WERI-Rb-1 (cell line): ENCODE data around the gene DYNC1LI2.

Experiments
- DNase-seq: peaks from one replicate; pipeline ENCODE4 v3.0.0-alpha.2; 2020
- H3K27ac ChIP-seq: fragments of 250-450 bp; sonication (Bioruptor Pico); 2 replicates; pipeline ENCODE4 v1.5.1; 2020; ENCODE audit warnings: mild to moderate bottlenecking, moderate library complexity
- H3K27me3 ChIP-seq: fragments of 250-450 bp; sonication (Bioruptor Pico); 2 replicates; pipeline ENCODE4 v1.5.1; 2021; ENCODE audit warnings: mild to moderate bottlenecking, low read depth, moderate library complexity; ENCODE audit not compliant: insufficient read depth, severe bottlenecking
- H3K36me3 ChIP-seq: fragments of 250-450 bp; sonication (Bioruptor Pico); 2 replicates; pipeline ENCODE4 v1.5.1; 2020; ENCODE audit warnings: mild to moderate bottlenecking, moderate library complexity
- H3K4me3 ChIP-seq: 2 replicates; pipeline ENCODE4 v1.5.1; 2011; ENCODE audit warnings: low read depth, mild to moderate bottlenecking, control low read depth, low read length
- H3K9me3 ChIP-seq: fragments of 250-450 bp; sonication (Bioruptor Pico); 2 replicates; pipeline ENCODE4 v1.5.1; 2021; ENCODE audit warnings: mild to moderate bottlenecking, moderate library complexity; ENCODE audit not compliant: severe bottlenecking
- TF ChIP-seq, protein P1 (sequence below): IDR thresholded peaks from 2 replicates; pipeline ENCODE4 v1.5.1; 2011; ENCODE audit warnings: low read depth, mild to moderate bottlenecking, control low read depth, inconsistent platforms, low read length

DYNC1LI2 gene

DNA sequence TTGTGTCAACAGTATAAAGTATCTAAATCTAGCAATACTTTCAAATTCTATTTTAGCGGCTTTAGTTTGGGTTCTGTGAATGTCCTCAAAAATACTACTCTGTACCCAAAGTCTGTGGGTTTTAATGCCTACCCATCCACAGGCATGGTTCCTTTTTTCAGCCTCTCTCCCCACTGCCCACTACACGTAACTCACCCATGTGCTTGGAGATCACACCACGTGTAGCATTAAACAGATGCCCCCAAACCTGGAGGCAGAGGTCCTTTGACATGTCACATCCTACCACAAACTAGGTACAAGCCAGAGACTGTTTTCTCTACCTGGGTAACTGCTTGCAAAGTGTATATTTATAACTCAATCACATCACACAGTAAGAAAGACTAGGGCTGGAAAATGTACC is 5.4 kb downstream of the DYNC1LI2 start:
- Histone ChIP-seq H3K27me3 (no peaks in the 10 kb centered on the region), H3K9me3 (no peaks in the 10 kb centered on the region), H3K36me3 (peaks cover 87% of the 10 kb centered on the region), H3K4me3 (no peak overlapping the region), H3K27ac (no peak overlapping the region)
- DNase-seq, result no peak
- TF ChIP-seq, protein P1, sequence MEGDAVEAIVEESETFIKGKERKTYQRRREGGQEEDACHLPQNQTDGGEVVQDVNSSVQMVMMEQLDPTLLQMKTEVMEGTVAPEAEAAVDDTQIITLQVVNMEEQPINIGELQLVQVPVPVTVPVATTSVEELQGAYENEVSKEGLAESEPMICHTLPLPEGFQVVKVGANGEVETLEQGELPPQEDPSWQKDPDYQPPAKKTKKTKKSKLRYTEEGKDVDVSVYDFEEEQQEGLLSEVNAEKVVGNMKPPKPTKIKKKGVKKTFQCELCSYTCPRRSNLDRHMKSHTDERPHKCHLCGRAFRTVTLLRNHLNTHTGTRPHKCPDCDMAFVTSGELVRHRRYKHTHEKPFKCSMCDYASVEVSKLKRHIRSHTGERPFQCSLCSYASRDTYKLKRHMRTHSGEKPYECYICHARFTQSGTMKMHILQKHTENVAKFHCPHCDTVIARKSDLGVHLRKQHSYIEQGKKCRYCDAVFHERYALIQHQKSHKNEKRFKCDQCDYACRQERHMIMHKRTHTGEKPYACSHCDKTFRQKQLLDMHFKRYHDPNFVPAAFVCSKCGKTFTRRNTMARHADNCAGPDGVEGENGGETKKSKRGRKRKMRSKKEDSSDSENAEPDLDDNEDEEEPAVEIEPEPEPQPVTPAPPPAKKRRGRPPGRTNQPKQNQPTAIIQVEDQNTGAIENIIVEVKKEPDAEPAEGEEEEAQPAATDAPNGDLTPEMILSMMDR, result no peak

DNA sequence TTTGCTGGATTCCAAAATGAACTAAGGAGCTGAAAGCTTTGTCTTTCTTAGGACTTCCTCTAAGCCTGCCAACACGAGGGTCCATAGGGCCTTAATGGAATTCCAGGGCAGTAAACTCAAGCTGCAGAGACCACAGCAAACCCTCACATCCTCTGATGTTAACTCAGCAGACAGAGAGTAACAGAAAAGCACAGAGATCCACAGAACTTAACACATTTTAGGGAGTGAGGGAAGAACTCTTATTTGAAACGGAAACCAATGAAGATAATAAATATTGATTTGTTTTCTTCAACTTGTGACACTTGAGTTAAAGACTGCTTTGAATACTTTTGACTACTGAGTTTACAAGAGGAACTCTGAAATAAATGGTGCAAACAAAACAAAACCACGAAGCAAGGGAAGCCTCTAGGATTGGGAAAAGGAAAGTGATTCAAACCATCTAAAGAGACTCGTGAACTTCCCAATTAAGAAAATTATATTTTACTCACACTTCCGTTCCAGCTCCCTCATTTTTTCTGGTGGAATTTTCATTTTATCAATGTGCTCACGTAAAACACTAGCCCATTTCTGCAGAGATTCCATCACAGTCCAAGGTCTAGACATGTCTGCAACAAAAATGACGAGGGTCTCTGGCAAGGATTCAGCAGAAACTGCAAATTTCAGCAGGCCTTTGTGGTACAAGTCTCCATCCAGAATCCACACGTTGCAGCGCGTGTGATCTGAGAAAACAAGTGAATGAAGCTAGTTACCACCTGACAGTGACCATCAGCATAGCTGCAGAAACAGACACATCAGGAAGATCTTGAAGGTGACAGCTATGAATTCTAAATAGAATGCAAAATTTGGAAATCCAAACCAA is 9.2 kb downstream of the DYNC1LI2 start:
- H3K27me3 ChIP-seq, result no peaks in the 10 kb centered on the region
- peaks cover 94% of the 10 kb centered on the region for H3K36me3 ChIP-seq
- H3K27ac ChIP-seq, result no peak overlapping the region
- H3K4me3 ChIP-seq, result no peak overlapping the region
- no peak for DNase-seq
- H3K9me3 ChIP-seq, result no peaks in the 10 kb centered on the region
- TF ChIP-seq, protein P1, result no peak

DNA sequence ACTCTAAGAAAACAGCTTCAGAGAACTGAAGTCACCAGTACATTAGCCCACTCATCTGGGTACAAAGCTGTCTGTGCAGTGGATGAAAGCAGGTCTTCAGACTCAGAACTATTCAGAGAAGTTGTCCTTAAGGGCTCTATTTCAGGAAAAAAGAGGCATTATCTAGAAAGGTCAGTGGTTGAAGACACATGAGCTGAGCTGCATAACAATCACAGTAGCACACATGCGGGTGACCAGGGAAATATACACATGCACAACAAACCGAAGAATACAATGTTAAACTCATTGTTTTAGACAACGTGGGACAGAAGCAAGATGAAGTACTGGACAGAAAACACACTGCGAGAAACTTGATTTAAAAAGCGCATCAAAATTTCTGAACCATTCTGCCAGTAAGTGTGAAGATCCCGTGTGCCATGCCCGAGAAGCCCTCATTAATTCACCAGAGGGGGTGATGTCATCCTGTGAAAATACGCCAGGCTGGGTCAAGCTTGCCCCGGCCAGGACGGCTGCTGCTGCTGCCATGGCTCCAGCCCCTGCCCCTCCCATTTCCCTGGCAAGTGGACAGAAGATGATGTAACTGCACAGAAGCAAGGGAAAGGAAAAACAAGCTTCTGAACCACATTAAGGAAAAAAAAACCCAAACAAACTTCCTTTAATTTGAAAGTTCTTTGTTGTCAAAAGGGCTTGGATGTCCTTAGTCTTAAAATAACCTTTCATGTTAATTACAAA is 10.1 kb downstream of the DYNC1LI2 start:
- DNase-seq, result no peak
- no peaks in the 10 kb centered on the region for H3K27me3 ChIP-seq
- H3K36me3 ChIP-seq, result peaks cover 95% of the 10 kb centered on the region
- H3K4me3 ChIP-seq, result no peak overlapping the region
- H3K9me3 ChIP-seq, result no peaks in the 10 kb centered on the region
- TF ChIP-seq, protein P1, result no peak
- no peak overlapping the region for H3K27ac ChIP-seq

DNA sequence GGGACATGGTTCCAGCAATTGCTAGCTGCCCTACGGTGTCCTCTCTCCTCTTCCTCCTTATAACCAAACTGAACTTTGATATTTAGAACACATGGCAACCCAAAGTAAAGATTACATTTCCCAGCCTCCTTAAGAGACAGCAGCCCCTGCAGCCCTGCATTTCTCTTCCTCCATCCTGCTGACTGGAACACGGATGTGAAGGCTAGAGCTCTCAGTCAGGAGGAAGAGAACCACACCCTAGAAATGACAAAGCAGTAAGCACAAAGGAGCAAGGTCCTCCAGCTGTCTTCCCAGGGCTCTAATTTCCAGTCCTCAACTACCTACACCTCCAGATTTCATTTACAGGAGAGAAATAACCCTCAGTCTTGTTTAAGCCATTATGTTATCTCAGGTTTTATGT is 10.9 kb downstream of the DYNC1LI2 start:
- H3K27me3 ChIP-seq, result no peaks in the 10 kb centered on the region
- H3K4me3 ChIP-seq, result no peak overlapping the region
- H3K9me3 ChIP-seq, result no peaks in the 10 kb centered on the region
- peaks cover 96% of the 10 kb centered on the region for H3K36me3 ChIP-seq
- no peak for DNase-seq
- TF ChIP-seq, protein P1, result no peak
- no peak overlapping the region for H3K27ac ChIP-seq

DNA sequence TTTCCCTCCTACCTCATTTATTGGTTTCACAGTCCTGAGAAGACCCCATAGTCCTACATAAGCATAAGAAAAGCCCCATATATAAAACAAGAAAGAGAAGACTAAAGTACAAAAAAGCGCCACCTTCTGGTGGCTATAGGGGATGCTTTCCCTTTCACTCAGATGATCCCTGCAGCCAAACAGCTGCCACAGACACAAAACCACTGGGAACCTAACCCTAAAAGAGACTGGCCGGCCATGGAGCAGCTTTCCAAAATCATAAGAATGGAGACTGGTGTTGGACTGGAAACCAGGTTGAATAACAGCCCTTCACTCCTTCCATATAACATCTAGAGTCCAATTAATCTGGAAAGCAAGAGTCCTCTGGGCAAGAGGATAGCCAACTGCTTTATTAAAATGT is 11.4 kb downstream of the DYNC1LI2 start:
- H3K27me3 ChIP-seq, result no peaks in the 10 kb centered on the region
- no peak overlapping the region for H3K27ac ChIP-seq
- H3K9me3 ChIP-seq, result no peaks in the 10 kb centered on the region
- peaks cover 96% of the 10 kb centered on the region for H3K36me3 ChIP-seq
- TF ChIP-seq, protein P1, result peak; percentile 70
- no peak for DNase-seq
- no peak overlapping the region for H3K4me3 ChIP-seq
